GM12865 (cell line): ENCODE data around the gene CLASRP.

Source experiments
- DNase-seq: peaks from one replicate; pipeline ENCODE4 v3.0.0; 2010; ENCODE audit warnings: low read depth
- H3K4me3 ChIP-seq: 2 replicates; pipeline ENCODE4 v1.5.1; 2011; ENCODE audit warnings: mild to moderate bottlenecking, low read depth, low read length, control low read depth
- CTCF ChIP-seq: IDR thresholded peaks from 2 replicates; pipeline ENCODE4 v1.5.1; 2011; ENCODE audit warnings: low read length, control low read depth, low read depth, inconsistent platforms; ENCODE audit not compliant: insufficient read depth; ENCODE audit errors: missing control alignments

The CLASRP gene

DNA sequence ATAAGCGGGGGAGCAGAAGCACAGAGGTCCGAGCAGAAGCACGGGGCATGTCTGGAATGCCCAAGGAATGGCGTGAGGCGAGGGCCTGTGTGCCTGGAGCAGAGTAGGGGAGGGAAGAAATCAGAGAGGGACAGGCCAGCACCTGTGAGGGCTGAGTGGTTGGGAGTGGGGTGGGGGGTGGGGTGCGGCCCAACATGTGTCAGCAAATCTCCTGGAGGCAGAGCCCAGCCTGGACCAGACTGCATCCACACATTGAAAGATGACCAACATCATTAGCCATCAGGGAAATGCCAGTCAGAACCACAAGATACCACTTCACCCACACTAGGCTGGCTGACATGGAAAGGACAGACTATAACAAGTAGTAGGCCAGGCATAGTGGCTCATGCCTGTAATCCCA lies 11.2 kb downstream of the CLASRP start:
- no peak overlapping the region for H3K4me3 ChIP-seq
- DNase-seq: no peak
- no peak for TF ChIP-seq CTCF

- no peak for TF ChIP-seq CTCF
- H3K4me3 ChIP-seq: no peak overlapping the region
- peak; percentile 42 for DNase-seq
Measured at GRCh38 chr19:45051929-45052579, 13.2 kb downstream of the CLASRP start.

- no peak for TF ChIP-seq CTCF
- H3K4me3 ChIP-seq: no peak overlapping the region
- DNase-seq: no peak
Measured at GRCh38 chr19:45056831-45057230, 18.0 kb downstream of the CLASRP start.

DNA sequence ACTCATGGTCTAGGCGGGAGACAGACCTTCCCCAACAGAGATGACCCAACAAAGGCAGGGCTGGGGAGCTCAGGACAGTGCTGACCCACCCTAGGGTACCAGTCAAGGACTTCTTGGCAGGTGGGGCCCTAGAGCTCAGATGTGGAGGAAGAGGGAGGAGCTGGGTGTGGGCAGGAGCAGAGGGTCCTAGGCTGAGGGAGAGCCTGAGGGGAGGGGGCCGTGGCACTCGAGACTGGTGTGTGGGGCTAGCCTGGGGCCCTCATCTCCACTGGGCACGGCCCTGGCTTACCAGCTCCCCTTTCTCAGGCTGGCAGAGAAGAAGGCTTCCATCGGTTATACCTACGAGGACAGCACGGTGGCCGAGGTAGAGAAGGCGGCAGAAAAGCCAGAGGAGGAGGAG lies 18.6 kb downstream of the CLASRP start:
- no peak for TF ChIP-seq CTCF
- no peak overlapping the region for H3K4me3 ChIP-seq
- no peak for DNase-seq

DNA sequence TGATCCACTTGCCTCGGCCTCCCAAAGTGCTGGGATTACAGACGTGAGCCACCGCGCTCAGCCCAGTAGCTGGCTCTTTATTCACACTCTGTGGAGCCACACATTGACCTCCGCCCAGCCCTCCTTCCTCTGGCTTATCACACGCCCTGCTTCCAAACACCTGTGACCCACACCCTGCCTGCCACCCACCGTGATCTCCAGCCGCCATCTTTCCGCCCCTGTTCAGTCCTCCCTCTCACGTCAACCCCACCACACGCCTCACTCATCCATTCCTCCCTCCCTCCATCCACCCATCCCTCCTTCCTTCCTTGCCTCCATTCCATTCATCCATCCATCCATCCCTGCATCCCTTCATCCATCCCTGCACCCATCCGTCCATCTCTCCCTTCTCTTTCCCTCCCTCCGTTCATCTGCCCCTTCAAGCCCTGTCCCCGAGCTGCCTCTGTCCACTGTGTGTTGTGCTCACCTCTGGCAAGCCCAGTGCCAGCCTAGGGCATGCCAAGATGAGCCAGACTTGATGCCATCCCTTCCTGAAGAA lies 19.8 kb downstream of the CLASRP start:
- TF ChIP-seq CTCF: no peak
- no peak overlapping the region for H3K4me3 ChIP-seq
- DNase-seq: no peak

DNA sequence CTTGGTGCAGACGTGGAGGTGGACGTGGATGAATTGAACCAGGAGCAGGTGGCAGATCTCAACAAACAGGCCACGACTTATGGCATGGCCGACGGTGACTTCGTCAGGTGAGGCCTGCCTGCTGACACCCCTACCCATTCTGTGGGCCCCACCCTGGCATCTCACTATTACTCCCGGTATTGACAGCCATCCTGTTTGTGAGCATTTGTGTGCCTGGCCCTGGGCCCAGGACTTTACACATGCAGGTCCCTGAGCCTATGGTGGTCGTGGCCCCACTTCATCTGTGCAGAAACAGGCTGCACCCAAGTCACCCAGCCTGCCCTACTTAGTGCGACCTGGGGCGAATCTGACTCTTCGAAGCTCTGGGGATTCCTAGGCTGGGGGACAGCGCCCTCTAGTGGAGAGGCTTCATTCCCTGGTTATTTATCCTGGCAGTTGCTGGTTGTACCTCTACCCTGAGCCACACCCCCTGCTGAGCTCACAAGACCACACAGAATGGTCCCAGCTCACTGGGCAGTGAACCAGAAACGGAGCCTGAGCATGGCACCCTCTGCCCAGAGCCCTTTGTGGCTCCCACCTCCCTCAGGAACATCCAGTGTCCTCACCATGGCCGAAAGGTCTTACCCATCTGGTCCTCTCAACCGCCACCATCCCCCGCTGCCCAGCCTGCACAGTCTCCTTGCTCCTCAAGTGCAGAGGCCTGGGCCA lies 20.6 kb downstream of the CLASRP start:
- TF ChIP-seq CTCF: peak; percentile 94
- peak; percentile 91 for DNase-seq
- no peak overlapping the region for H3K4me3 ChIP-seq
